OCI-LY7 (cell line): ENCODE measurements around the gene HELZ.

Source experiments
- EZH2phosphoT487 ChIP-seq: fragments of 200-600 bp; sonication (generic); IDR thresholded peaks from 2 replicates; pipeline ENCODE4 v1.6.1; 2018; ENCODE audit warnings: low read depth, borderline replicate concordance, mild to moderate bottlenecking, mixed run types, antibody characterized with exemption, low read length, moderate library complexity, mixed read lengths
- TF ChIP-seq, protein P1 (sequence below): fragments of 200-600 bp; sonication (generic); conservative IDR thresholded peaks from 2 replicates; pipeline ENCODE4 v1.5.1; 2014; ENCODE audit warnings: mild to moderate bottlenecking, antibody characterized with exemption, low read length, moderate library complexity, mixed read lengths

DNA sequence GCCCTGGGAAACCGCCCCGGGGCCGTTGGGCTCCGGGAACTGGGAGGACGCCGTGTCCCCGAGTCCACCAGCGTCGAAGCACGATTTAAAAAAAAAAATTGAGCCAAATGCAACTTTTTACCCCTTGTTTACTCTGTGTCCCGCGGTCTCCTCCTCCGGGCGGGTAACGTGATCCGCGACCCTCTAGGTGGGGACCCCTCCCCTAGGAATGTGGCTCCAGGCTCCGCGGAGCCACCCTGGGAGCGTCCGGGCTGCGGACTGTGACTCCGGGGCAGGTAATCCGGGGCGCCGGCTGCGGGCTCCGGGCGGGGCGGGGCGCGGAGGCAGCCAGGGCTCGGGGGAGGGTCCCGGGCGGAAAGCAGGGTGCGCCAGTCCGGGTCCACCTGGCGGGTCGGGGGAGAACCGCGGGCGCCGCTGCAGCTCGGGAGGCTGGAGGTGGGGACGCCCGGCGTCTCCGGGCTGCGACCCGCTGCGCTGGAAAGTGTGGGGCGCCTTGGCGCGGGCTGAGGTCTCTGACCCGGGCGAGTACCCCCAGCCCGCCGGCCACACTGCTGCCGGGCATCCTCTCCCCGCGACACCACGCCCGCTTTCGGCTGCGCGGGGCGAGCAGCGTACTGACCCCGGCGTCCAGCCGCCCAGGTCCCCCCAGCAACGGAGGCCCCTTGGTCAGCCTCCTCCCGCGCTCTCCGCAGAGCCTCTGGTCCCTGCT lies 852 bp upstream of the HELZ start:
- TF ChIP-seq, protein P1, sequence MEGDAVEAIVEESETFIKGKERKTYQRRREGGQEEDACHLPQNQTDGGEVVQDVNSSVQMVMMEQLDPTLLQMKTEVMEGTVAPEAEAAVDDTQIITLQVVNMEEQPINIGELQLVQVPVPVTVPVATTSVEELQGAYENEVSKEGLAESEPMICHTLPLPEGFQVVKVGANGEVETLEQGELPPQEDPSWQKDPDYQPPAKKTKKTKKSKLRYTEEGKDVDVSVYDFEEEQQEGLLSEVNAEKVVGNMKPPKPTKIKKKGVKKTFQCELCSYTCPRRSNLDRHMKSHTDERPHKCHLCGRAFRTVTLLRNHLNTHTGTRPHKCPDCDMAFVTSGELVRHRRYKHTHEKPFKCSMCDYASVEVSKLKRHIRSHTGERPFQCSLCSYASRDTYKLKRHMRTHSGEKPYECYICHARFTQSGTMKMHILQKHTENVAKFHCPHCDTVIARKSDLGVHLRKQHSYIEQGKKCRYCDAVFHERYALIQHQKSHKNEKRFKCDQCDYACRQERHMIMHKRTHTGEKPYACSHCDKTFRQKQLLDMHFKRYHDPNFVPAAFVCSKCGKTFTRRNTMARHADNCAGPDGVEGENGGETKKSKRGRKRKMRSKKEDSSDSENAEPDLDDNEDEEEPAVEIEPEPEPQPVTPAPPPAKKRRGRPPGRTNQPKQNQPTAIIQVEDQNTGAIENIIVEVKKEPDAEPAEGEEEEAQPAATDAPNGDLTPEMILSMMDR = 0 out of 2 replicates have a peak, but pooled peaks have one; percentile 19
- no peak for TF ChIP-seq EZH2phosphoT487
